Measurements from ENCODE around the gene DNAJA2.

- TF ChIP-seq, protein P1, sequence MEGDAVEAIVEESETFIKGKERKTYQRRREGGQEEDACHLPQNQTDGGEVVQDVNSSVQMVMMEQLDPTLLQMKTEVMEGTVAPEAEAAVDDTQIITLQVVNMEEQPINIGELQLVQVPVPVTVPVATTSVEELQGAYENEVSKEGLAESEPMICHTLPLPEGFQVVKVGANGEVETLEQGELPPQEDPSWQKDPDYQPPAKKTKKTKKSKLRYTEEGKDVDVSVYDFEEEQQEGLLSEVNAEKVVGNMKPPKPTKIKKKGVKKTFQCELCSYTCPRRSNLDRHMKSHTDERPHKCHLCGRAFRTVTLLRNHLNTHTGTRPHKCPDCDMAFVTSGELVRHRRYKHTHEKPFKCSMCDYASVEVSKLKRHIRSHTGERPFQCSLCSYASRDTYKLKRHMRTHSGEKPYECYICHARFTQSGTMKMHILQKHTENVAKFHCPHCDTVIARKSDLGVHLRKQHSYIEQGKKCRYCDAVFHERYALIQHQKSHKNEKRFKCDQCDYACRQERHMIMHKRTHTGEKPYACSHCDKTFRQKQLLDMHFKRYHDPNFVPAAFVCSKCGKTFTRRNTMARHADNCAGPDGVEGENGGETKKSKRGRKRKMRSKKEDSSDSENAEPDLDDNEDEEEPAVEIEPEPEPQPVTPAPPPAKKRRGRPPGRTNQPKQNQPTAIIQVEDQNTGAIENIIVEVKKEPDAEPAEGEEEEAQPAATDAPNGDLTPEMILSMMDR (IDR thresholded peaks at IDR 0.05; ENCODE audit: low read length): no peak
- no peak for TF ChIP-seq EZH2 (IDR thresholded peaks at IDR 0.05; ENCODE audit: borderline replicate concordance, low read length)
Observed at GRCh38 chr16:46986438-46986837, 13.0 kb upstream of the DNAJA2 start.

Data from OCI-LY1 (cell line).